SU-DHL-6 (cell line): ENCODE data around the gene TMEM115.

Experiments
- CTCF ChIP-seq: fragments of 200-600 bp; sonication (generic); IDR thresholded peaks from one replicate; pipeline ENCODE4 v1.5.1; 2017; ENCODE audit warnings: antibody characterized with exemption, mild to moderate bottlenecking, low read length, moderate library complexity; ENCODE audit not compliant: insufficient read depth, poor library complexity, severe bottlenecking
- EZH2phosphoT487 ChIP-seq: fragments of 200-600 bp; sonication (generic), shearing (Covaris generic); conservative IDR thresholded peaks from 2 replicates; pipeline ENCODE4 v1.6.1; 2018; ENCODE audit warnings: mild to moderate bottlenecking, antibody characterized with exemption, low read length, moderate library complexity, mixed read lengths

- TF ChIP-seq CTCF (no peak), EZH2phosphoT487 (no peak)
Observed at GRCh38 chr3:50381383-50381782, 22.1 kb upstream of the TMEM115 start.
